GM12872 (cell line): ENCODE results near the gene ARG2.

Experiments
- CTCF ChIP-seq: IDR thresholded peaks from 3 replicates; pipeline ENCODE4 v1.5.1; 2011; ENCODE audit warnings: low read depth, mild to moderate bottlenecking, low read length, moderate library complexity; ENCODE audit not compliant: insufficient read depth

ARG2 gene

DNA sequence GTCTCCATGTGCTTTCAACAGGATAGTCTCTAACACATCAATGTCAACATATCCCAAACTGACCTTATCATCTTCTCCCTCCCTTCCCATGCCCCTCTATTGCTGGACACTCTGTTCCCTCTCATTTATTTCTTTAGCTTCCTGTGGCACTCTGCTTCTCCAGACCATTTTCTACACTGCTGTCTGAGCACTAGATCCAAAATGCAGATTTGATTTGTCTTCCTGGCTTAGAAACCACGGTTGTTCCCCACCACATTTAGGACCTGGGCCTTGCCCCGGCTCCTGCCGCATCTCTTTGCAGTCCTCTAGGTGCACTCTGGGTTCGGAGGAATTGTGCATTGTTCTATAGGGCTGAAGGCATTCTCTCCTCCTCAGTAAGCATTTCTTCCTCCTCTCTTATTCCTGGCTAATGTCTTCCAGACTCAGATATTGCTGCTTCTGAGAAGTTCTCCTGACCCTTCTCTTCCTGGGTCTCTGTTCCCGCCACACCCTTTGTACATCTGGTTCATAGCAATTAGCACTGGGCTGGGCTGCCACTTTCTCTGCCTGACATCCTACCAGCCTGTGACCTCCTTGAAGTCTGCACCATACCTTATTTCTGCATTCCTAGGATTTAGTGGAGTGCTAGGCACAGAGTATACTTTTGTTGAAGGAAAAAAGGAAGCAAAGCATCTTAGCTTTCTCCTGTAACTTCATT is 13.9 kb downstream of the ARG2 start:
- TF ChIP-seq CTCF = no peak

DNA sequence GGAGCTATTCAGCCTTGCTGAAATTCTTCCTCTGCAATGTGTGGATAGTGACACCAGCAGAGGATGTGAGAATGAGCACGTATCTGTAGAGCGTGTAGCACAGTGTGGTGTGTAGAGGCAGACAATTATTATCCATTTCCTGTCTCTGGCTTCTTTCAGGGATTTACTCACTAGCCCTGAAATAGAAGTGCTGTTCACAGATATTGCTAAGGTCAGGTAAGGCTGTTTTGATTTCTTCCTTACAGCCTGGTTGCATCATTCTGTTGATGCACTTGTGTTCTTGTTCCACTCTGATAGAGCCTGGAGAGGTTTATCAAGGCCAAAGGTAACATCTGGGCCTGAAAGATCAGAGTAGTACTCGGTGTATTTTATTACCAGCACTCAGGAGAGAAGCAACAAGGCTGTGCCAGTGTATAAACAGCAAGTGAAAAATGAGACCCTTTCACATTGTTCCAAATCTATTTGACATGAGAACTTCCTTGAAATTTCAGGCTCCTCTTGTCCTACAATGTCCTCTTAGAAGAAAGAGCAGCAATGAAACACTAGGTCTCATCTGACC is 16.7 kb downstream of the ARG2 start:
- TF ChIP-seq CTCF = no peak

GRCh38 chr14:67638642-67639041 is 18.9 kb downstream of the ARG2 start:
- no peak for TF ChIP-seq CTCF

- TF ChIP-seq CTCF = no peak
Measured at GRCh38 chr14:67641480-67641879, 21.8 kb downstream of the ARG2 start.

GRCh38 chr14:67641902-67642749 is 22.4 kb downstream of the ARG2 start:
- TF ChIP-seq CTCF = no peak

DNA sequence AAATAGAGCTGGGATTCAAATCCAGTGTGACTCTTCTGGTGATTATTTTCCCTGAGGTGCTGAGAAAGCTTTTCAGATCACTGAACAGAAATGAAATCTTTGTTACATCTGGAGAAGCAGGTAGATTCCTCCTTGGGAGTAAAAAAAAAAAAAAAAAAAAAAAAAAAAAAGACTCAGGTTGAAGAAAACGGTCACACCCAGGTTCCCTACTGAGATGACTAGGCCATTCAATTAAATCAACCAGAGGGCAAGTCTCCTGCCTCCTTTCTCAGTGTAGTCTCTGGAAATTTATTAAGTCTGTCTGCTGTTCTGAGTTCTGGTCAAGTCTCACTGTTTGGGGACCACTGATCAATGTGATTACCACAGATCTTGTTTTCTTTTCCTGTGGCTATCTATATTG is 24.0 kb downstream of the ARG2 start:
- no peak for TF ChIP-seq CTCF

GRCh38 chr14:67644428-67644827 is 24.7 kb downstream of the ARG2 start:
- TF ChIP-seq CTCF = no peak
